ENCODE measurements around the gene LSAMP.

- TF ChIP-seq CTCF (IDR thresholded peaks at IDR 0.05) (no peak), POLR2A (IDR thresholded peaks at IDR 0.05) (no peak)
Observed at GRCh38 chr3:116340680-116341216, 104.5 kb downstream of the LSAMP start.
